HL-60 (cell line): ENCODE measurements around the gene TRMT61A.

Experiments
- DNase-seq, 2 experiments: peaks; one replicate each; pipeline ENCODE4 v3.0.0-alpha.2; 2010 to 2020; ENCODE audit warnings: low read depth in 1 of 2, low spot score in 1 of 2
- H3K27ac ChIP-seq: fragments of 250-450 bp; sonication (Bioruptor Pico); replicated peaks from 2 replicates; pipeline ENCODE4 v1.5.1; 2020; ENCODE audit warnings: mild to moderate bottlenecking, moderate library complexity
- H3K27me3 ChIP-seq: fragments of 250-450 bp; sonication (Bioruptor Pico); 2 replicates; pipeline ENCODE4 v1.5.1; 2021; ENCODE audit warnings: mild to moderate bottlenecking, moderate library complexity; ENCODE audit not compliant: insufficient read depth, poor library complexity, severe bottlenecking
- H3K4me3 ChIP-seq: replicated peaks from 2 replicates; pipeline ENCODE4 v1.5.1; 2011; ENCODE audit warnings: mild to moderate bottlenecking, control low read depth, low read length; ENCODE audit not compliant: insufficient read depth
- GABPA ChIP-seq: IDR thresholded peaks from 2 replicates; pipeline ENCODE4 v1.6.1; 2012; ENCODE audit warnings: low read depth
- POLR2AphosphoS5 ChIP-seq: IDR thresholded peaks from 2 replicates; pipeline ENCODE4 v1.6.1; 2012; ENCODE audit warnings: low read depth
- SPI1 ChIP-seq: IDR thresholded peaks from 2 replicates; pipeline ENCODE4 v1.6.1; 2012; ENCODE audit warnings: low read depth, mild to moderate bottlenecking, borderline replicate concordance
- TF ChIP-seq, protein P1 (sequence below): IDR thresholded peaks from 2 replicates; pipeline ENCODE4 v1.6.1; 2012; ENCODE audit warnings: low read depth; ENCODE audit not compliant: insufficient replicate concordance
- TF ChIP-seq, protein P2 (sequence below): IDR thresholded peaks from one replicate; pipeline ENCODE4 v1.5.1; 2011; ENCODE audit warnings: low read length, control low read depth, inconsistent platforms; ENCODE audit not compliant: insufficient read depth

The TRMT61A gene

DNA sequence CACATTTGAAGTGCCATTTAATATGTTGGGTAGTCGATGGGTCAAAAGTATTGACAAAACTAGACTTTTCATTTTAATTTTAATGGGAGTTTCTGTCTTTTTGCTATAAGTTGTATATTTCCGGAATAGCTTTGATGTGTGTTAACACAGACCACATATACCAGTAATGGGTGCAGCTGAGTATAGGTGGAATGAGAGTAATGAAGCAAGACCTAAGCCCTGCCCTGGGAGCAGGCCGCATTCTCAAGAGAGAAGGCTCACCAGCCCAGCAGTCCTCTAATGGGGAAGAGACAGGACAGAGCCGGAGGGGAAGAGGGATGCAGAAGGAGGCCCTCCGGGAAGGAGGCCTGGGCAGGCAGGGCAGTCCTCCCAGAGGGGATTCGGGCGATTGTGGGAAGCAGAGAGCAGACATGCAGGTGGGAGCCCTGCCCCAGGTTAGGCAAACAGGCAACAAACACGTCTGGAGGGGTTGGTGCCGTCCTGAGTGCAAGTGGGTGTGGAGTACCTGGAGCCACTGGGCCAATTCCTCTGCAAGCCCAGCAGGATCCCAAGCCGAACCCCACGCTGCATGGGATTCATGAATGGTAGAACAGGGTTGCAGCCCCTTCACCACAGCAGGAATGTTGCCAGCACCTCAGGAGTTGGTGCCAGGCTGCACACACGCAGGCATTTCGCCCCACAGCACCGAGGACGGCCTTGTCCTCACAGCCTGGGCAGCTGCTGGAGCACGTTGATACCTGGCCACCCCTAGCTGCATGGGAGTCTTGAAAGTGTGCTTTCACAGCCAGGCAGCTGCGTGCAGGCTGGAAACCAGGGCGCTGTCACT lies 14.2 kb upstream of the TRMT61A start:
- TF ChIP-seq POLR2AphosphoS5 (no peak), GABPA (no peak), SPI1 (no peak)
- TF ChIP-seq, protein P1, sequence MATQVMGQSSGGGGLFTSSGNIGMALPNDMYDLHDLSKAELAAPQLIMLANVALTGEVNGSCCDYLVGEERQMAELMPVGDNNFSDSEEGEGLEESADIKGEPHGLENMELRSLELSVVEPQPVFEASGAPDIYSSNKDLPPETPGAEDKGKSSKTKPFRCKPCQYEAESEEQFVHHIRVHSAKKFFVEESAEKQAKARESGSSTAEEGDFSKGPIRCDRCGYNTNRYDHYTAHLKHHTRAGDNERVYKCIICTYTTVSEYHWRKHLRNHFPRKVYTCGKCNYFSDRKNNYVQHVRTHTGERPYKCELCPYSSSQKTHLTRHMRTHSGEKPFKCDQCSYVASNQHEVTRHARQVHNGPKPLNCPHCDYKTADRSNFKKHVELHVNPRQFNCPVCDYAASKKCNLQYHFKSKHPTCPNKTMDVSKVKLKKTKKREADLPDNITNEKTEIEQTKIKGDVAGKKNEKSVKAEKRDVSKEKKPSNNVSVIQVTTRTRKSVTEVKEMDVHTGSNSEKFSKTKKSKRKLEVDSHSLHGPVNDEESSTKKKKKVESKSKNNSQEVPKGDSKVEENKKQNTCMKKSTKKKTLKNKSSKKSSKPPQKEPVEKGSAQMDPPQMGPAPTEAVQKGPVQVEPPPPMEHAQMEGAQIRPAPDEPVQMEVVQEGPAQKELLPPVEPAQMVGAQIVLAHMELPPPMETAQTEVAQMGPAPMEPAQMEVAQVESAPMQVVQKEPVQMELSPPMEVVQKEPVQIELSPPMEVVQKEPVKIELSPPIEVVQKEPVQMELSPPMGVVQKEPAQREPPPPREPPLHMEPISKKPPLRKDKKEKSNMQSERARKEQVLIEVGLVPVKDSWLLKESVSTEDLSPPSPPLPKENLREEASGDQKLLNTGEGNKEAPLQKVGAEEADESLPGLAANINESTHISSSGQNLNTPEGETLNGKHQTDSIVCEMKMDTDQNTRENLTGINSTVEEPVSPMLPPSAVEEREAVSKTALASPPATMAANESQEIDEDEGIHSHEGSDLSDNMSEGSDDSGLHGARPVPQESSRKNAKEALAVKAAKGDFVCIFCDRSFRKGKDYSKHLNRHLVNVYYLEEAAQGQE, result no peak
- TF ChIP-seq, protein P2, sequence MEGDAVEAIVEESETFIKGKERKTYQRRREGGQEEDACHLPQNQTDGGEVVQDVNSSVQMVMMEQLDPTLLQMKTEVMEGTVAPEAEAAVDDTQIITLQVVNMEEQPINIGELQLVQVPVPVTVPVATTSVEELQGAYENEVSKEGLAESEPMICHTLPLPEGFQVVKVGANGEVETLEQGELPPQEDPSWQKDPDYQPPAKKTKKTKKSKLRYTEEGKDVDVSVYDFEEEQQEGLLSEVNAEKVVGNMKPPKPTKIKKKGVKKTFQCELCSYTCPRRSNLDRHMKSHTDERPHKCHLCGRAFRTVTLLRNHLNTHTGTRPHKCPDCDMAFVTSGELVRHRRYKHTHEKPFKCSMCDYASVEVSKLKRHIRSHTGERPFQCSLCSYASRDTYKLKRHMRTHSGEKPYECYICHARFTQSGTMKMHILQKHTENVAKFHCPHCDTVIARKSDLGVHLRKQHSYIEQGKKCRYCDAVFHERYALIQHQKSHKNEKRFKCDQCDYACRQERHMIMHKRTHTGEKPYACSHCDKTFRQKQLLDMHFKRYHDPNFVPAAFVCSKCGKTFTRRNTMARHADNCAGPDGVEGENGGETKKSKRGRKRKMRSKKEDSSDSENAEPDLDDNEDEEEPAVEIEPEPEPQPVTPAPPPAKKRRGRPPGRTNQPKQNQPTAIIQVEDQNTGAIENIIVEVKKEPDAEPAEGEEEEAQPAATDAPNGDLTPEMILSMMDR, result no peak
- no peaks in the 10 kb centered on the region for H3K27me3 ChIP-seq
- H3K4me3 ChIP-seq, result no peak overlapping the region
- H3K27ac ChIP-seq, result no peak overlapping the region
- no peak for DNase-seq

GRCh38 chr14:103516426-103517173 lies 12.4 kb upstream of the TRMT61A start:
- H3K27me3 ChIP-seq, result peaks cover 3% of the 10 kb centered on the region
- H3K27ac ChIP-seq, result no peak overlapping the region
- no peak for TF ChIP-seq SPI1
- no peak for TF ChIP-seq POLR2AphosphoS5
- TF ChIP-seq, protein P2, result no peak
- no peak for TF ChIP-seq GABPA
- TF ChIP-seq, protein P1, result no peak
- no peak overlapping the region for H3K4me3 ChIP-seq
- DNase-seq, result no peak

DNA sequence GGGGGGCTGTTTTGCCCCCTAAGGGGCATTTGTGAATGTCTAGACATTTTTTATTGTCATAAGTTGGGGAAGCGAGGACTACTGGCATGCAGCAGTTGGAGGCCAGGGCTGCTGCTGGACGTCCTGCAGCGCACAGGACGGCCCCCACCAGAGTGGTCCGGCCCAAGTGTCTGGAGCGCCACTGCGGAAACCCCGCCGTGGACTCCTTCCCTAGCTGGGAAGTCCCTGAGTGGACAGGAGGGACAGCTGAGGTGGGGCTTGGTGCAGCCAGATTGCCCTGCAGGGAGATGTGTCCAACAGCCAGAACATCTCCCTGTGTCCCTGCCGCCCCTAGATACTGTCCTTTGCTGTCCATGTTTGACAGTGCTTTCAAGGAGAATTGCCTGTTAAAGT lies 11.8 kb upstream of the TRMT61A start:
- TF ChIP-seq GABPA (no peak), SPI1 (no peak), POLR2AphosphoS5 (no peak)
- TF ChIP-seq, protein P1, result no peak
- TF ChIP-seq, protein P2, result no peak
- Histone ChIP-seq H3K27ac (no peak overlapping the region), H3K4me3 (no peak overlapping the region), H3K27me3 (peaks cover 8% of the 10 kb centered on the region)
- no peak for DNase-seq
